Measurements from ENCODE around the gene AKAP1.

Gene AKAP1

DNA sequence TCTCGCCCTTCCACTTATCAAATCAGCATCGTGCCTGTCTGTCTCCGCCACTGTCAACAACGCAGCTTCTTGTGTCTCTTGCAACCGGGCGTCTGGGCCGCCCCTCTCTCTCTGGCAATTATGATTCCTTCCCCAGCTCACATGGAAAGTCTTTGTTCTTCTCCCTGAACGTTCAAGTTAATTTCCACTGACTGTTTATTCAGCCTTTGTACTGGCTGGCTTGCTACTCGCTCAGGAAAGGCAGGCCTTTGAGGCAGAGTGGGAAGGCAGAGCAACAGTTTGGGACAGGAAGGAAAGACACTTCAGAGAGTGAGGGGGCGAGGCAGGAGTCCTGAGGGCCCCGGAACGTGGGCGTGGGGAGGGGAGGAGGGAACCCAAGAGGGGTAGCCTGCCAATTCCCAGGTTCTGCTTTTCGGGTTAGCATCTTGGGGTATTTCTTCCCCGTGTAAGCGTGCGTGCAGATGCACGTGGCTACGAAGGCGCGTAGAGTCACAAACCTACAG, 50.8 kb downstream of the AKAP1 start:
- peak in 1 of 2 experiments; percentile 34 for DNase-seq

DNA sequence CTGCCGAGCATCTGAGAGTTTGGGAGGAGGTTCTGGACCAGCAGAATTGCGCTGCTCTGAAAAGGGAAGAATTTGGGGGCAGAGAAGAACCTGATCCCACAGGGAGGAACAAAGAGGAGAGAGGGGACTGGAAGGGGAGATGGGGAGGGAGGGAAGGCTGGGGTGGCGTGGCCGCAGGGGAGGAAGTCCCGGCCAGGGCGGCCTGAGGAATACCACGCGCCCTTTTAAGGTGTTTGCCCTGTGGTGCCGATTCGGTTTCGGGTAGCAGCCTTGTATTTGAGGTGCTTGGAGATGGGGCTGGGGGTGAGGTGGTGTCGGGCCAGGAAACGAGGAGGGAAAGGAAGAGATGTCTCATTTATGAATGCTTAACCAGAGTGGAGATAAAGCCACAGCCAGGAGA, 51.3 kb downstream of the AKAP1 start:
- no peak for DNase-seq

DNA sequence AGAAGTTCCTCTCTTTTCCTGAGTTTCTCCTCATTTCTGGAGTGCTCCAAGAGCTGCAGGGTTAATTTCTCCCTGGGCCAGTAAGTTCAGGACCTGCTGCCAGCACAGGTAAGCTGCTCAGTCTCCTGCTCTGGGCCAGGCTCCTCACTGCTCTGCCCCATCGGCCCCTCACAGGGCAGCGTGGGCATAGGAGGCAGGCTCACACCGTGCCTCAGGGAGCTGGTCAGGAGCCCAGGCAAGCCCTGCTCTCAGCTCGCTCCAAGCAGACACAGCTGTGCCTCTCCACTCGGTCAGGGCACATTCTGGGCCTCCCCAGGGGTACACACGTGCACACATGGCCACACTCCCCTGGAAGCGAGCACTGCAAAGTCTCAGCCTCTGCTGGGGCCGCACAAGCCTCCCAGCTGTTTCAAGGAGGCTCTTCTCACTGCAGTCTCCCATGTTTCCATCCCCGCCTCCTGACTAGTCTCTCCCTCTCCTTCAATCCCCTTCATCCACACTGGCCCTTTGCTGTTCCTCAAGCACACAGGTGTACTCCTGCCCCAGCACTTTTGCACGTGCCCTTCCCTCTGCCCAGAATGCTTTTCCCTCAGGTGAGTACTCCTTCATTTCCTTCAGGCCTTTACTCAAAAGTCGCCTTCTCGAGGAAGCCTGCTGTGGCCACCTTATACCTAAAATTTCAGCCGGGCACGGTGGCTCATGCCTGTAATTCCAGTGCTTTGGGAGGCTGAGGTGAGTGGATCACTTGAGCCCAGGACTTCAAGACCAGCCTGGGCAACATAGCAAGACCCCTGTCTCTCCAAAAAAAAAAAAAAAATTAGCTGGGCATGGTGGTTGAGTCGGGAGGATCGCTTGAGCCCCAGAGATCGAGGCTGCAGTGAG, 53.2 kb downstream of the AKAP1 start:
- no peak for DNase-seq

DNA sequence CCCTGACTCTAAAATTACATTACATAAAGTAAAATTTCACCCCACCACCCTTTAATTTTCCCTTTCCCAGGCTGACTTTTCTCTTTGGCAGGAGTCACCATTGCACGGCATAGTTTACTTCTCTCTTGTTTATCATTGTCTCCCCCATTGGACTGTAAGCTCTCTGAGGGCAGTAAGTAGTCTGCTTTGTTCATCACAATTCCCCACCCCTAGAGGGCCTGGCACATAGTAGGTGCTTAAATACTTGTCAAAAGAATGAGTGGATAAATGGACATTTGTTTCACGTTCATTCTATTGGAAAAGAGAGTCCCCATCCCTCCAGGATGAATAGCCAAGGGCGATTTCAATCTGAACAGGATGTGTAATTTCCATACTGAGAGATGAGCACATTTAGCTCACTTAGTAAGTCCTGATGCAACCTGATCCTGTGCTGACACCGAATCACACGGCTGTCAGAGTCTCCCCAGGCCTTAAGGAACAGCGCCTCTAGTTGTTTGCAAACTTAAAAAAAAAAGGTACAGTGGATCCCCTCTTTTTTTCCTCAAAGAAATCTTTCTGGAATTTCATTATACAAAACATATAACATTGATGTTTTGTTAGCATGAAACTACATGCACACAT, 54.0 kb downstream of the AKAP1 start:
- no peak for DNase-seq

DNA sequence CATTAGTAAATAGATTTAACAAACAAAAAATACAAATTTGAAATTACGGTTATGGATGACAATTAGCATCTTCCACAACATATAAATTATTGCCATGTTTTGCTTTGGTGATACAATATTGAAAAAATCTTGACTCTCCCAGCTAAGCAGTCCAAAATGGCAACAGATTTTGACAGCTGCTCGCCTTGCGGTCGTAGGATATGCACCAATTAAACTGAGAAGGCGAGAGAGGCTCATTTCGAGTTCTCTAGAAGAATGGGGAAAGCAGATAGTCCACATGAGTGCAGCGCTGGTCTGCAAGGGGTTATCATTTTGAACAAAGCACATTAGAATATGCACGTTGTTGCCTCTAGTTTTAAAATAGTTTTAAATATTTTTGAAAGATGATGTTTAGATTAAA, 55.3 kb downstream of the AKAP1 start:
- DNase-seq, result no peak

DNA sequence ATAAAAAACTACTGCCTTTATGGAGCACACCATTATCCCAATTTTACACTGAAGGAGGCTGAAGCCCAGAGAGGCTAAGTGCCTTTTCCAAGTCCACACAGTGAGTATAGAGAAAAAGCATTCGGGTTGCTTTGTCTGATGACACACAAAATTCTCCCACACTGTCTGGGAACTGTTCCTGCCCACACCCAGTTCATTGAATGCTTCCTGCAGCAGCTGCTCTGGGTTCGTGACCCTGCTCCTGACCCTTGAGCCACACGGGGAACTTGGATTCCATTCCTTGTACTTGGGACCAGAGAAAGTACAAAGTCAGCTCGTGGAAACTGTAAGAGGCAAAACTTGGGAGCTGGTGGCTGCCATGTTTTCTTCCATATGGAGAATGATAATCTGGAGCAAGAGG, 57.9 kb downstream of the AKAP1 start:
- DNase-seq, result no peak

DNA sequence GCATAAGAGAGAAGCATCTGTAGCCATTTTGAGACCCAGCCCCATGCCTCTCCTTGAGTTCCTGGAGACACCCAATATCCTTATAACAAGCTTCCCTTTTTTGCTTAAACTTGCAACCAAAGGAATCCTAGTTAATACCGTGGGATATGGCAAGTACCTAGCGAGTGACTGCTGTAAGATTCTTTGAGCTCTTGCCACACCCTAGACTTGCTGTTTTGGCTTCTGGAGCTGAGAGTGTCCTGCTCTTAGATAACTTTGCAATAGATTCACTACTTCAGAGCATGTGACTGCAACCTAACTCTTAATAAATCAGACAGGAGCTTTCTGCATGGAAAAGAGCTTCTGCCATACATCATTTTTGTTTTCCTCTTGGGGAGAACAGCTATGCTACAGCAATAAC, 58.3 kb downstream of the AKAP1 start:
- DNase-seq, result no peak

DNA sequence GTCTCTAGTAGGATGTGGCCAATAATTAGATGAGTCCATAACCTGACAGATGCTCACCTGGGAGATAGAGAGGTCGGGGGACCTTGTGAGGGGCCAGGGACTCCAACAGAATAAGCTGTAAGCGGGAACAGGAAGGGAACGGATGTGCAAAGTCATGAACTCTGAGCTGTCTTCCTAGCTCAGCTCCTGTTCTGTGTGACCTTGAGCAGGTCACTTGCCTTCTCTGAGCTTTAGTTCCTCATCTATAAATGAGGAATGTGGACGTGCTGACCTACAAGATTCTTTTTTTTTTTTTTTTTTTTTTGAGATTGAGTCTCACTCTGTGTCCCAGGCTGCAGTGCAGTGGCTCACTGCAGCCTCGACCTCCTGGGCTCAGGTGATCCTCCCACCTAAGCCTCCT, 58.9 kb downstream of the AKAP1 start:
- DNase-seq, result no peak

DNA sequence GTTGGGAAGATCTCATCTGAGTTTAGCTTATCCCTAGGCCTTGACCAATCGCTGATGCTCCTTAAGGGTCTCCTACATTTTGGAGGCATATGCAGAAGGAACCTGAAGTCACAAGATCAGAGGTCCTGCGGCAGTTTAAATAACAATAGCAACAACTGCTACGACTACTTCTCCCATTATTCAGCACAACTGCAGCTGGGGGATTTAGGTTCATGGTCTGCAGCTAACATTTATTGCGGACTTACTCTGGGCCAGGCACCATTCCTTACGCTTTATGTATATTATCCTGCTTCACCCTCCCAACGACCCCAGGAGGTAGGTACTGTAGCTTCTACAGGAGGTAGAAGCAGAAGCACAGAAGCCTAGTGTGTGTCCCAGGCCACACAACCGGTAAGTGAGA, 59.5 kb downstream of the AKAP1 start:
- no peak for DNase-seq

DNA sequence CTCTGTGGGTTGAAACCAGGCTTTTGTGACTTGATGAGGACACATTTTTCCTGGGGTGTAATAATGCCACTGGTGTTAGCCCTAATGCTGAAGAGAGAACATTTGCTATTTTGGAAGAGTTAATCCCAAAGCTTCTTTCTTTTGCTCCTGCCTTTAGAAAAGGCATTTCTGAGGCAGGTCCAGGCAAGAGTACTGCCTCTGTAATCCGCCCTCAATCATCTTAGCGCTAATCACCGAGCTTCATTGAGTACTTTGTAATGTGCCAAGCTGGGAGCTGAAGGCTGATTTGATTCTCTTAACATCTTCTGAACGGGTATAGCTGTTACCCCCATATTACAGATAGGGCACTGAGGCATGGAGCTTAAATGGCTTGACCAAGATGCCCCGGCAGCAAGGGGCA, 60.3 kb downstream of the AKAP1 start:
- no peak for DNase-seq

DNA sequence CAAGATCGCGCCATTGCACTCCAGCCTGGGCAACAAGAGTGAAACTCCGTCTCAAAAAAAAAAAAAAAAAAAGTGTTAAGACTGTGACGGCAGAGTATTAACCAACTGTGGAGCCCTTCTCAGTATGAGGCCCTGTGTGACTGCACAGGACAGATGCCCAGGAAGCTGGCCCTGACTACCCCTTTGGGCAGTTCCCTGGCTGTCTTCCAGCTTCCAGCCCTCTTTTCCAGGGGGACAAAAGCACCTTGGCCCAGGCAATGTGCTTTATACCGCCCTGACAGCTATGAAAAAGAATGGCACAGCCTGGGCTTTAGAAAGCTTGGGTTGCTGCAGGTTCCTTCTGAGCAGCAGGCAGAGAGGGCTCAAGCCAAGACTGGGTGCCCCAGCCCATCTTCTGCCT, 61.2 kb downstream of the AKAP1 start:
- DNase-seq, result no peak

DNA sequence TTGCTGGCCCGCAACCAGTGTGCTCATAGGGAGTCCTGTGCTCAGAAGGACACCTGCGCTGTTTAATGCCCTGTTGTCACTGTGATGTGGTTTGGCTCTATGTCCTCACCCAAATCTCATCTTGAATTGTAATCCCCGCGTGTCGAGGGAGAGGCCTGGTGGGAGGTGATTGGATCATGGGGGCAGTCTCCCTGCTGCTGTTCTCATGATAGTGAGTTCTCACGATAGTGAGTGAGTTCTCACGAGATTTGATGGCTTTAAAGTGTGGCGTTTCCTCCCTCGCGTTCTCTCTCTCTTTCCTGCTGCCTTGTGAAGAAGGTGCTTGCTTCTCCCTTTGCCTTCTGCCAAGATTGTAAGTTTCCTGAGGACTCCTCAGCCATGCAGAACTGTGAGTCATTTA, 66.8 kb downstream of the AKAP1 start:
- no peak for DNase-seq

DNA sequence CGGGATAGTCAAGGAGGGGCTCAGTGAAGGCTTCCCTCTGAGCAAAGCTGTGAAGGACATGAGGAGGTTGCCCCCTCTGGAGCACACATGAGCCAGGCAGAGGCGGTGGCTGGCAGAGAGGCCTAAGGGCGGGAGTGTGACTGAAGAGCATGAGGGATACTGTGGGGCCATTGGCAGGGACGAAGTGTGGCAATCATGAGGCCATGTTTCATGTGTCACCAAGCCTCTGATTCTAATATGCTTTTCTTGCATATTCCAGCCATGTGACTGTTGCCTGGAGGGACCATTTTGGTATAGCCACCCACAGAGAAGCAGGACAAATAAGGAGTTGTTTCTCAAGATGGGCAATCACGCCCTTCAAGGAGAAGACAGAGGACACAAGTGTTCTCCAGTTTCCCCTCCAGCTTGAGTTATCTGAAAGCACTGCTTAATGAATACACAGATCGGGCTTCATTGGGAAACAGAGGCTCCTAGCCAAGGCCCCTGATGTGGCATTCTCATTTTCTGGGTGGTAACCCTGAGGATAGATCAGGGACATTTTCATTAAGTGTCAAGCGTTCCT, 68.0 kb downstream of the AKAP1 start:
- DNase-seq, result no peak

DNA sequence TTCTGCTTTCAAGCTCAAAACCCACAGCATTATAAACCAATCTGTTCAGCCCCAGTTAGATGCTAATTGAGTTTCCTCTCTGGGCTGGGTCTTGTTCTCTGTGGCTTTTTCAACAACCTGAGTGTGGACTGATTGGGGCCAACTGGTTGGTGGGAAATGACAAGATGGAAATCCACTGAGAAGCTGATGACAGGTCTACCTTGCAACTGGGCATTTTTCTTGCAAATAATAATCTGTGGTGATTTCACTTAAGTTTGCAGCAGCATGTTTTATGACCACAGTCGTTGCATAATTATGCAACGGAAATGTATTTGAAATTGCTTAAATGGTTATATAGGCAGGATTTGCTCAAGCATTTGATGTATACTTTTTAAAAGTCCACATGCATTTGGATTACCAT, 69.9 kb downstream of the AKAP1 start:
- no peak for DNase-seq

DNA sequence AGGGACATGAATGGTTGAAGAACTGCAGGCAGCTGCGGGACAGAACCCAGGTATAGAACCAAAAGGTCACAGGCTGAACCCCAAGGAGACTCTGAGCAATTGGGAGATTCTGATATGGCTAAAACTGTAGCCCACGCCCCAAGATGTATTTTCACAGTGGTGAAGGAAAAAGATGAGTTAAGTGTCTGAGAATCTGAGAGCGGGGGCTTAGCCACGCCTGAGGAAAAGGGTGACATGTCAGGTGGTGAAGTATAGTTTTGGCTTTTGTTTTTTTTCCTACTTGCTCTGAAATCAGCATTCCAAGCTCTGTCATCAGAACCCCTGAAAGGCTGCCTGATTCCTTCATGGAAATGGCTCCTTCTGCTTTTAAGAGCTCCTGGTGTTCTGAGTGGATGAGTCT, 73.3 kb downstream of the AKAP1 start:
- no peak for DNase-seq

DNA sequence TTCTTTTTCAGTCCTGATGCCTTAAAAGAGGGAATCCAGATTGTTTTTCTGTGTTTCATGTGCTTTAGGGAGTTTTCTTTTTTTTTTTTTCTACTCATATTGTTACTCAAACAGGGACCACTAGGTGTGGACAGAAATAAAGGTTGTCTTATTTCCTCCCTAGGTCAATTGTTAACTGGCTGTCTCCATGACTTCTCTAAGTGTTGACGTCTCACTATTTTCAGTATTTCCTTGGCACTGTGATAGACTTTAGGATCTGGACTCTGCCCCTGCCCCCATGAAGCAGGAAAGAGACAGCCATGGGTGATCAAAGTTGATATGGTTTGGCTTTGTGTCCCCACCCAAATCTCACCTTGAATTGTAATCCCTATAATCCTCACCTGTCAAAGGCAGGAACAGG, 73.7 kb downstream of the AKAP1 start:
- no peak for DNase-seq

DNA sequence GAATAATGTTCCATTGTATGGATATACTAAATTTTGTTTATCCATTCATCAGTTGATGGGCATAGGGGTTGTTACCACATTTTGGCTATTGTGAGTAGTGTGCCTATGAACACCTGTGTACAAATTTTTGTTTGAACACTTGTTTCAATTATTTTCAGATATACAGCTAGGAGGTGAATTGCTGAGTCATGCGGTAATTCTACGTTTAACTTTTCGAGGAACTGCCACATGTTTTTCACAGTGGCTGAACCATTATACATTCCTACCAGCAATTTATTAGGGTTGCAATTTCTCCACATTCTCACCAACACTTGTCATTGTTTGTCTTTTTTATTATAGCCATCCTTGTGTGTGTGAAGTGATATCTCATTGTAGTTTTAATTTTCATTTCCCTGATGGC, 75.6 kb downstream of the AKAP1 start:
- DNase-seq, result no peak

DNA sequence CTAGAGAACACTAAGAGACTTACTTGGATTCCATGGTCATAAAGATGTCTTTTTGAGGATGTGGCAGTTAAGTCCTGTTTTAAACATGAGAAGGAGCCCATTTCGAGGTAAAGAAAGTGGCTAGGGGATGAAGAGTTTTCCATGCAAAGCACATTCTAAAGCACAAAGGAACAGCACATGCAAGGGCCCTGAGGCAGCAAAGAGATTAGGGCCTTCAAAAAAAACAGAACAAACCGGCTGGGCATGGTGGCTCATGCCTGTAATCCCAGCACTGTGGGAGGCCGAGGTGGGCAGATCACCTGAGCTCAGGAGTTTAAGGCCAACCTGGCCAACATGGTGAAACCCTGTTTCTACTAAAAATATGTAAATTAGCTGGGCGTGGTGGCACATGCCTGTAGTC, 79.8 kb downstream of the AKAP1 start:
- DNase-seq, result no peak

DNA sequence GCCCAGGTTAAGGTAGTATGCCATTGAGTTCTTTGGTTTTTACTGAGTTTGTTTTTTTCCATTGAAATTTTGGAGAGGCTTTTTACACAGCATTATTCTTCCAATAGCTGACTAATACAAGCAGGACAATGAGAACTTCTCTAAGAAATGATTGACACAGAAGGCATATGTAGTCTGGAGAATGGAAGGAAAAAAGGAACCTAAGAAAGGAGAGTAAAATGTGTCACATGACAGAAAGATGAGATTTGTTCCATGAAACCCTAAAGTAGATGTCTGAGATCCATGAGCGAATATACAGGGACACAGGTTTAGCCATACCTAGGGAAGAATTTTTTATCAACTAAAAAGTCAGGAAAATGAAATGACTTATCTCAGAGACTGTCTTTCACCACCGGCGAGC, 80.7 kb downstream of the AKAP1 start:
- no peak for DNase-seq

DNA sequence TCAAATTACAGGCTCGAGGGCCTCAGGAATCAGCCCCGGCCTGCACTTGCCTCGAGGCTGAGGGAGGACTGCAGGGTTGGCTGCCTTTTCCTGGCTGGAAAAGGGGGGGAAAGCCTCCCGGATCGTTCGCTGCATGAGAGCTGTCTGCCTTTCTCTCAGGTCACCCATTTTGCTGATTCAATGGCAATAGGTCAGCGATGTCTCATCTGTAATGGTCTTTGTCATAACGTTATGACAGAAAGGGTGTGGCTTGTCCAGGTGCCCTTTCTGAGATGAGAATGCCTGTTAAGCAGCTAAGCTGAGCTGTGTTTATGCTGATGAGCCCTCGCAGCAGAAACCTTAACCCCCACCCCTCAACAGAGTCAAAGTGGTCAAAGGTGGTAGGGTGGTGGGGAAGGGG, 81.8 kb downstream of the AKAP1 start:
- no peak for DNase-seq

DNA sequence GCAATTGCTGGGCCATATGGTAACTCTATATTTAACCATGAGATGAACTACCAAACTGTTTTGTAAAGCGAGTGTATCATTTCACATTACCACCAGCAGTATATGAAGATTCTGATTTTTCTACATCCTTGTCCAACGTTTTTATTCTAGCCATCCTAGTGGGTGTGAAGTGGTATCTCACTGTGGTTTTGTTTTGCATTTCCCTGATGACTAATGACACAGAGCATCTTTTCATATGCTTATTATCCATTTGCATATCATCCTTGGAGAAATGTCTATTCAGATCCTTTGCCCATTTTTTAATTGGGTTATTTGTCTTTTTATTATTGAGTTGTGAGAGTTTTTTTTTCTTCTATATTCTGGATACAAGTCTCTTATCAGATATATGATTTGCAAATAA, 83.6 kb downstream of the AKAP1 start:
- no peak for DNase-seq

DNA sequence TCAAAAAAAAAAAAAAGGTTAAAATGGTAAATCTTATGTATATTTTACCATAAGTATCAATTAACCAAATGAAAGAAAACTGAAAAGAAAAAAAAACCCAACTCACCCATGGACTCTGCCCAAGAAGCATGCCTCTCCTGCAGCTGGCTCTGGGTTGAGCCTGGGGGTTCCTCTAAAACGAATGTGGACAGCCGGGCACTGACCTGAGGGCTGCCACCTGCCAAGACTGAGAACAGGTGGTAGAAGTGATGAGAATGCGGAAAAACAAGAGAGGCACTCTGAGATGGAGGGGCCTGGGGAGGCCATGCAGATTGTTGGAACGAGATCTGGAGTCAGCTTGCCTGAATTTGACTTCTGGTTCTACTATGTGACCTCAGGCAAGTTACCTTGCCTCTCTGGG, 85.8 kb downstream of the AKAP1 start:
- DNase-seq, result no peak

Measured in NCI-H1930 (cell line).